Activated T-cell treated with anti-CD3 and anti-CD28 coated beads, Interleukin-2, amount 50 U/mL, for 4 hours (primary cell): ENCODE results near the gene MME. TPM values are rescaled to one million over a fixed set of nuclear protein-coding genes. Genes with fewer than 3 reads are reported as not detected.
"Not testable (repeated sequence)": the region's sequence is repeated elsewhere in the genome, so short reads cannot be mapped to it uniquely, and the experiment has no call there.

Experiments used
- ATAC-seq, 2 donors: fragments of 200-7000 bp; cut with Tn5 transposase; one replicate each; pipeline ENCODE4 v1.10.0; 2021
- DNase-seq: peaks from one replicate; pipeline ENCODE4 v3.0.0-alpha.2; 2020
- H3K27me3 Mint-ChIP-seq: one replicate; pipeline ENCODE4 v1.8.0; 2021; ENCODE audit warnings: low read depth, mixed read lengths
- H3K36me3 Mint-ChIP-seq: one replicate; pipeline ENCODE4 v1.8.0; 2022; ENCODE audit warnings: mixed read lengths; ENCODE audit not compliant: insufficient read depth
- H3K4me1 Mint-ChIP-seq: one replicate; pipeline ENCODE4 v1.8.0; 2021; ENCODE audit warnings: low read depth, mixed read lengths
- H3K4me3 Mint-ChIP-seq: one replicate; pipeline ENCODE4 v1.8.0; 2021; ENCODE audit warnings: mild to moderate bottlenecking, moderate library complexity, mixed read lengths
- H3K9me3 Mint-ChIP-seq: one replicate; pipeline ENCODE4 v1.8.0; 2021; ENCODE audit warnings: mixed read lengths
- total RNA-seq, 3 donors: library from RNA; stranded (reverse); gene quantifications; one replicate each; pipeline ENCODE4 v1.2.1, GENCODE V29; 2021

The MME gene
- total RNA-seq, 3 donors from 2014 or later: 0.11 TPM; not detected in 2

DNA sequence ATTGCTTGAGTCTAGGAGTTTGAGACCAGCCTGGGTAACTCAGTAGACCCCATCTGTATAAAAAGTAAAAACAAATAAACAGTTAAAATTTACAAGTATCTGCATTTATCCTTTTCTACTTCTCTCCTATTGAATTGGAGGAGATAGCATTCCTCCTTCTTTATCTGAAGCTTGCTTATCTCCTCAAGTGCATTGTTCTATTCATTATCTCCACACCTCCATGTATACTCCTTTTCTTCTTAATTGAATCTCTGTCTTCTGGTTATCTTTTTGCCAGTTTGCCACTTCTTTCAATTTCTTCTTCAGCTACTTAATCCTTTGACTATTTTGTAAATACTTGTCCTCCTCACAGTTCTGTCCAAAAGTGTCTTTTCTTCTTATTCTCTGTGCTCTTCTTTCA is 124.7 kb downstream of the MME start:
- Mint-ChIP-seq H3K27me3 (no peaks in the 10 kb centered on the region), H3K36me3 (no peaks in the 10 kb centered on the region), H3K9me3 (no peaks in the 10 kb centered on the region), H3K4me3 (no peak overlapping the region), H3K4me1 (no peaks in the 10 kb centered on the region)
- no peak for DNase-seq
- ATAC-seq: no peak

DNA sequence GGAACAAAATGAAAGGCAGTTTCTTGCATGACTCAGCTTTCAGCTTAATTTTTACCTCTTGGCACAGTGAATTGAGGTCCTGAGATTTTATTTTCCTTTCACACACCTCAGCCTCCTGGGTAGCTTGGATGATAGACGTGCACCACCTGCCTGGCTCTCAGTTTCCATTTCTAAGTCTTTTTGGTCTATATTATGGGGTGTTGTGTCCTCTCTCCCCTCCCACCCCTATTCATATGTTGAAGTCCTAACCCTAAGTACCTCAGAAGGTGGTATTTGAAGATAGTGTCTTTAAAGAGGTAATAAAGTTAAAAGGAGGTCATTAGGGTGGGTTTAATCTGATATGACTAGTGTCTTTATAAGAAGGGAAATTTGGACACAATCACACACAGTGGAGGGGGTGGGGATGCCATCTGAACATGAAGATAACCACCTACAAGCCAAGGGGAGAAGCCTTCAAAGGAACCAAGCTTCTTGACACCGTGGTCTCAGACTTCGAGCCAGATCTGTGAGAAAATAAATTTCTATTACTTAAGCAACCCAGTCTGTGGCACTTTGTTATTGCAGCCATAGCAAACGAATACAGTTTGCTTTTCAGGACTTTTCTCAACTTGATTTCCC is 128.2 kb downstream of the MME start:
- H3K36me3 Mint-ChIP-seq: no peaks in the 10 kb centered on the region
- no peaks in the 10 kb centered on the region for H3K9me3 Mint-ChIP-seq
- ATAC-seq (no peak), DNase-seq (no peak)
- no peaks in the 10 kb centered on the region for H3K27me3 Mint-ChIP-seq
- H3K4me1 Mint-ChIP-seq: no peaks in the 10 kb centered on the region
- H3K4me3 Mint-ChIP-seq: no peak overlapping the region

DNA sequence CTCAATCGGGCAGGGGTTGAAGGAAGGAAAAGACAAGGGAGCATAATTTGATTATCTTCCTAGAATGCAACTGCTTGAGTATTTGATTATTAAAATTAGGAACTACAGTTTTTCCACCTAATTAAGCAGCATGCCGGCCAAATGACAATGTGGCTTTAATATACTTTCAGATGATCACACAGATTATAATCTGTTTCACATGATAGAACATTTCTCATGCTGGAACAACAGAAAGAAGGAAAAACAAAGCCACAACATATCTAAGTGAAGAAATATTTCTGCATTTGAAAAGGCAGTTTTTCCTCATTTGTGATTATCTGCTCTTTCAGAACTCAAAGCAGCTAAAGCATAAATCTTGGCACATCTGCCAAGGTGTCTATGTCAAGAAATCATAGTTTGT is 130.6 kb downstream of the MME start:
- Mint-ChIP-seq H3K27me3 (no peaks in the 10 kb centered on the region), H3K4me3 (no peak overlapping the region), H3K4me1 (no peaks in the 10 kb centered on the region), H3K9me3 (no peaks in the 10 kb centered on the region), H3K36me3 (no peaks in the 10 kb centered on the region)
- DNase-seq (no peak), ATAC-seq (no peak)

DNA sequence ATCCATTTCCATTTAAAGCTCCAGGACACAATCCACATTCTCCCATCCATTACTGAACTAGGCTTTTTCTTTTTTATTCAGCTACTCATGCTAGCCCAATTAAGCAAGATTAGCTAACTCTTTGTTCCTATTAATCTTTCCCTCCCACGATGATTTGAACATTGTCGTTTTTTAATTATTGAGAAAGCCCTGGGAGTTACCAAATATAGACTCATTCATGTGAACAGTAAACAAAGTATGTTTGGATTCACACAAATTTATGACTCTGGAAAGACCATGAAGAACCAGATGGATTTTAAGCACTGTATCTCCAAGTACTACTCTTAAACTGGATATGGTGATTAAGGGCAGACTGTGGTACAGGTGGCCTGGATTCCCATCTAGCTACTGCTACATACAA is 131.1 kb downstream of the MME start:
- DNase-seq: no peak
- Mint-ChIP-seq H3K4me3 (no peak overlapping the region), H3K4me1 (no peaks in the 10 kb centered on the region), H3K9me3 (no peaks in the 10 kb centered on the region), H3K36me3 (no peaks in the 10 kb centered on the region), H3K27me3 (no peaks in the 10 kb centered on the region)
- ATAC-seq: no peak

DNA sequence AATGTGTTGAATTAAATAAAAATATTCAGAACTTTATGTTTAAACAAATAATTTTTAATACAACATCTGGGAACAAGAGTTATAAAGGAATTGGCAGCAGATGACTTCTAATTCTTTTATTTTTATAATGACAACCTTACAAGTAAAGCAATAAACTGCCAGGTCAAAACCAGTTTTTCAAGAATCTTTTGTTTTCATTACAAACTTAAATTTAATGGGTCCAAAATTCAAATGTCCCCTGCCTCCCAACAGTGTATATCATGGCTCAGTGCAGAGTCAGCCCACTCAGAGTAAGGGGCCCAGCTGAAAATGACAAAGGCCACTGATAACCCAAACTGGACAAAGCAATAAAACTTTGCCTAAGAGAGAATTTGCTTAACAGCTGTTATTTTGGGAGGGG is 131.8 kb downstream of the MME start:
- Mint-ChIP-seq H3K9me3 (no peaks in the 10 kb centered on the region), H3K4me3 (no peak overlapping the region), H3K36me3 (no peaks in the 10 kb centered on the region), H3K4me1 (no peaks in the 10 kb centered on the region), H3K27me3 (no peaks in the 10 kb centered on the region)
- DNase-seq: no peak
- ATAC-seq: no peak

DNA sequence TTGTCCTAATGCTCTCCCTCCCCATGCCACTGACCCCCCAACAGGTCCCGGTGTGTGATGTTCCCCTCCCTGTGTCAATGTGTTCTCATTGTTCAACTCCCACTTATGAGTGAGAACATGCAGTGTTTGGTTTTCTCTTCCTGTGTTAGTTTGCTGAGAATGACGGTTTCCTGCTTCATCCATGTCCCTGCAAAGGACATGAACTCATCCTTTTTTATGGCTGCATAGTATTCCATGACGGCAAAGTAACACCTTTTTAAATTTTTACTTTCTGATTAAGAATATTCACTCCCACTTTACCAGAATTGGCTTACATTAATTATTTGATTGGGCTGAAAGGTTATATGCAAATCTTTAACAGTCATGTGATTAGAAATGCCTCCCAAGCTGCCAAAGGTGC is 135.9 kb downstream of the MME start:
- H3K4me3 Mint-ChIP-seq, DNase-seq, H3K4me1 Mint-ChIP-seq, H3K27me3 Mint-ChIP-seq, ATAC-seq, H3K36me3 Mint-ChIP-seq: not testable (repeated sequence)
- peaks cover 13% of the 10 kb centered on the region for H3K9me3 Mint-ChIP-seq

DNA sequence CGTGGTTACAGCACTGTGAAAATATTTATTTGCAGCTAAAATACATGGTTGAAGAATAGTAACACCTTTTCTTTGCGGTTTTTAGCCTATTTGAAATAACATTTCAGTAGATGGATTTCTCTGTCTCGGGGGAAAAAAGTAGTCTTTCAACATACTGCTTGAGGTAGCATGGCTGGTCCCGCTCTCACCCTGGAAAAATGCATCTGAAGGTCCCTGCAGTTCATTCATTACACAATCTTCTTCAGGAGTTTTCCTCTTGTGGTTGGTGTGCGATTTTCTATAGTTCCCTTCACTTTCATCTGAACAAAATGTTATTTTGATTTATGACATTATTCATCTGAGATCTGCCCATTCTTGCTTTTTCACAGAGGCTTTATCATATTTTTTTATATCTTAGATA is 137.5 kb downstream of the MME start:
- ATAC-seq (no peak), DNase-seq (no peak)
- peaks cover 13% of the 10 kb centered on the region for H3K9me3 Mint-ChIP-seq
- H3K27me3 Mint-ChIP-seq: no peaks in the 10 kb centered on the region
- no peaks in the 10 kb centered on the region for H3K36me3 Mint-ChIP-seq
- H3K4me1 Mint-ChIP-seq: no peaks in the 10 kb centered on the region
- no peak overlapping the region for H3K4me3 Mint-ChIP-seq

DNA sequence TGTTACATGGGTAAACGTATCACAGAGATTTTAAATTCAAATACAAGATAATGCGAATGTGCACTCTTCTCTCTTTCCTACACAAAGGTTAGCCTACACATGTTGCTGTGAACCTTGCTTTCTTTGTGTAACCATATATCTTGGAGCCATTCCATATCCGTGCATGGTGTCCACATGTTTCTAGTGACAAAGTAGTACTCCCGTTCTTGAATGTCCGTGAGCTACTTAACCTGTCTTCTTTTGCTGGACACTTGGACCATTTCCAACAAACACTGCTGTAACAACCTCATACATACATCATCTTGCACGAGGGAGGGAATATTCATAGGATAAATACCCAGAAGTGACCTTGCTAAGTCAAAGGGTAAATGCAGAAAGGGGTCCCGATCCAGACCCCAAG is 138.3 kb downstream of the MME start:
- Mint-ChIP-seq H3K4me1 (no peaks in the 10 kb centered on the region), H3K27me3 (no peaks in the 10 kb centered on the region), H3K36me3 (no peaks in the 10 kb centered on the region), H3K9me3 (peaks cover 13% of the 10 kb centered on the region), H3K4me3 (no peak overlapping the region)
- DNase-seq: no peak
- no peak for ATAC-seq

DNA sequence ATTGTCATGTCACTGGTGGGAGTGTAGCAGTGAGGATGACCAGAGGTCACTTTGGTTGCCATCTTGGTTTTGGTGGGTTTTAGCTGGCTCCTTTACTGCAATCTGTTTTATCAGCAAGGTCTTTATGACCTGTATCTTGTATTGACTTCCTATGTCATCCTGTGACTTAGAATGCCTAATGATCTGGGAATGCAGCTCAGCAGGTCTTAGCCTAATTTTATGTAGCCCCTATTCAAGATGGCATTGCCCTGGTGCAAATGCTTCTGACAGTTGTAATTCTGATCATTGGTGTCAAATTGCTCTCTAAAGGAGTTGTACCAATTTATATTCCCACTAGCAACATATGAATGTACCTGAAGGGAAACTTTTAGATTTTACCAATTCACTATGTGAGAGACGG is 139.0 kb downstream of the MME start:
- Mint-ChIP-seq H3K9me3 (peaks cover 13% of the 10 kb centered on the region), H3K27me3 (no peaks in the 10 kb centered on the region), H3K36me3 (no peaks in the 10 kb centered on the region), H3K4me3 (no peak overlapping the region), H3K4me1 (no peaks in the 10 kb centered on the region)
- DNase-seq: no peak
- ATAC-seq: no peak

DNA sequence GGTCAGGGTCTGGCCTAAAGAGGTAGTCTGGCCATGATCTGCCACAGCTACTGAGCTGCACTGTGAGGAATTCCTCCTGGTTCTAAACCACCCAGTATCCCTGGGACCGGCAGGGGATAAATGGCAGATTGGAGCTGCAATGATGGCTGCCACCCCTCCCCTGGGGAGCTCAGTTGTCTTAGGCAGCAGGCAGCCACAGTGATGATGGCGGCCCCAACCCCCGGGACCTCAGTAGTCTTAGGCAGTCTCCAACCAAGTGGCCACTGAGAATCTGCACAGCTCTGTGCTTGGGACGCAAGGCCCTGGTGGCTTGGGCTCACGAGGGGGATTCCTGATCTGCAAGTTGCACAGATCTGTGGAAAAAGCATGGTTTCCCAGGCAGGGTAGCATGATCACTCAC is 145.3 kb downstream of the MME start:
- Mint-ChIP-seq H3K4me3 (no peak overlapping the region), H3K36me3 (no peaks in the 10 kb centered on the region), H3K4me1 (no peaks in the 10 kb centered on the region), H3K27me3 (no peaks in the 10 kb centered on the region), H3K9me3 (peaks cover 2% of the 10 kb centered on the region)
- DNase-seq (no peak), ATAC-seq (no peak)

DNA sequence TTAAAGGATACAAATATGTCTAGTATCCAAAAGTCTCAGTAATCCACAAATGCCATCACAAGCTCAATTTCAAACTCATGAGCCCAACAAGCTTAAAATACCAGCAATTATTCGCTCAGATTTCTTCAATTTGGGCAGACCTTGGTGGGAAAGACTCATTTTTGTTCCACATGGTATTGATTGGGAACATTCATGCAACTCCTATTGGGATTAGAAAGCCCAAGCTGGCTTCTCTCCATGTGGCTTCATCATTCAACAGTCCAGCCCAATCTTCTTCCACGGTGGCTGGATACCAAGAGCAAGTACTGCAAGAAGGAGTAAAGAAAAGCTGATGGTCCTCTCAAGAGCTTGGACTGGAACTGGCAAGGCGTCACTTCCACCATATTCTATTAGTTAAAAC is 147.0 kb downstream of the MME start:
- Mint-ChIP-seq H3K9me3 (no peaks in the 10 kb centered on the region), H3K4me3 (no peak overlapping the region), H3K36me3 (no peaks in the 10 kb centered on the region), H3K27me3 (peaks cover 3% of the 10 kb centered on the region), H3K4me1 (no peaks in the 10 kb centered on the region)
- DNase-seq (no peak), ATAC-seq (no peak)

DNA sequence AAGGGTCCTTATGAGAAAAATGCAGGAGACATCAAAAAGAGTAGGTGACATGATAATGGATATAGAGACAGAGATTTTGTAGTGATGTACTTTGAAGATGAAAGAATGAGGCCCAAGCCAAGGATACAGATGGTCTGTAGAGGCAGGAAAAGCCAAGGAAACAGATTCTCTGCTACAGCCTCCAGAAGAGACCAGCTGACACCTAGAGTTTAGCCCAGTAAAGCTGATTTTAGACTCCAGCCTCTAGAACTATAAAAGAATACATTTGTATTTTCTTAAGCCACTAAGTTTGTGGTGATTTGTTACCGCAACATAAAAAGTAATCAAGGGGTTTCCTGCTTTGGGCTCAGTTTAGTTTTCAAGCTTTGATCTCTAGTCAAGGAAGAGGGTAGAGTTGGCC is 148.6 kb downstream of the MME start:
- Mint-ChIP-seq H3K4me3 (no peak overlapping the region), H3K27me3 (peaks cover 3% of the 10 kb centered on the region), H3K36me3 (no peaks in the 10 kb centered on the region), H3K4me1 (no peaks in the 10 kb centered on the region), H3K9me3 (no peaks in the 10 kb centered on the region)
- no peak for ATAC-seq
- no peak for DNase-seq

DNA sequence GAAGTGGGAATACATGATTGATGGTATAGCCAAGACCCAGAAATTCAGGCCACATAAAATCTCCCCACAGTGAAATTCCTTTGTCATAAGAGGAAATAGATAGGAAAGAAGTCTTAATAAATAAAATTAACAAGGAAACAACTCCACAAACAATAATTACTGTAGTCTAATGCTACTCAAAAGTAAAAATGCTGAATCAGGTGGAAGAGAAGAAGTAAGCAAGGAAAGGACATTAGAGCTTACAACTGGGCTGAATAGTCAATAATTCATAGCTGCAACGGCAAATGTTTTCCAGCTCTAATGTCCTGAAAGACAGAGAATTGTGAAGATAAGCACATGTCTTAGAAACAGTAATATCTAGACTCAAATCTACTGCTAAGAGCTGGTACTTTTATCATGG is 149.0 kb downstream of the MME start:
- no peak for ATAC-seq
- peaks cover 3% of the 10 kb centered on the region for H3K27me3 Mint-ChIP-seq
- no peak for DNase-seq
- no peaks in the 10 kb centered on the region for H3K36me3 Mint-ChIP-seq
- no peak overlapping the region for H3K4me3 Mint-ChIP-seq
- no peaks in the 10 kb centered on the region for H3K9me3 Mint-ChIP-seq
- no peaks in the 10 kb centered on the region for H3K4me1 Mint-ChIP-seq

DNA sequence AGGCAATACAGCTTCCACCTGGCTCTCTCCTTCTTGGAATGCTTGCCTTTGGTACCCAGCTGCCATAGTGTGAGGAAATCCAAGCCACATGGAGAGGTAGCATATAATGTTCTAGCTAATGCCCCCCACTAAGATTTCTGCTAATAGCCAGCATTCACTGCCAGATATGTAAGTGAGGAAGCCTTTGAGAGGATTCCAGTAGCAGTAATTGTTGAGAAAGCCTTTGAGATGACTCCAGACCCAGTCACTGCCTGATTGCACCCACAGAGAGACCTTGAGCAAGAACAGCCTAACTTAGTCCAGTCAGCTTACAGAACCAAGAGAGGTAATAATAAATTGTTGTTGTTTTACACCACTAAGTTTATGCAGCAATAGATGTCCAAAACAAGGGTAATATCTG is 150.3 kb downstream of the MME start:
- ATAC-seq (no peak), DNase-seq (no peak)
- no peaks in the 10 kb centered on the region for H3K36me3 Mint-ChIP-seq
- peaks cover 3% of the 10 kb centered on the region for H3K27me3 Mint-ChIP-seq
- no peaks in the 10 kb centered on the region for H3K4me1 Mint-ChIP-seq
- no peak overlapping the region for H3K4me3 Mint-ChIP-seq
- H3K9me3 Mint-ChIP-seq: no peaks in the 10 kb centered on the region

DNA sequence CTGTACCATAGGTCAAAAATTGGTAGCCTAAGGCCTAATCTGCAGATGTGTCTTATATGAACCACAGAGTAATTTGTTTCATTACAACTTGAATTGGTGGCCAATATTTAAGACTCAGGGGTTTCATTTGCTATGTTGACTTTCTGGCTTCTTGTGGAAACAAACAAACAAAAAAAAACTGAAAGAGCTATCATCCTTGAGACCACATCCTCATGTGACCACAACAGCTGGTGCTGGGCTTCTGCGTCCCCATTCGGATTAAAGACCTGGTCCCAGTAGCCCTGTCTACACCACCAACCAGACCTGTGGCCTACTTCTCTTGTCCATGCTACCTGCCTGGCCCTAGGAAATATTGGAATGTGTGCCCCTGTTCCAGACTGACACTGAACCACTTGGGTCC is 151.7 kb downstream of the MME start:
- Mint-ChIP-seq H3K9me3 (no peaks in the 10 kb centered on the region), H3K36me3 (no peaks in the 10 kb centered on the region), H3K4me1 (no peaks in the 10 kb centered on the region), H3K27me3 (peaks cover 3% of the 10 kb centered on the region), H3K4me3 (no peak overlapping the region)
- DNase-seq: no peak
- no peak for ATAC-seq

DNA sequence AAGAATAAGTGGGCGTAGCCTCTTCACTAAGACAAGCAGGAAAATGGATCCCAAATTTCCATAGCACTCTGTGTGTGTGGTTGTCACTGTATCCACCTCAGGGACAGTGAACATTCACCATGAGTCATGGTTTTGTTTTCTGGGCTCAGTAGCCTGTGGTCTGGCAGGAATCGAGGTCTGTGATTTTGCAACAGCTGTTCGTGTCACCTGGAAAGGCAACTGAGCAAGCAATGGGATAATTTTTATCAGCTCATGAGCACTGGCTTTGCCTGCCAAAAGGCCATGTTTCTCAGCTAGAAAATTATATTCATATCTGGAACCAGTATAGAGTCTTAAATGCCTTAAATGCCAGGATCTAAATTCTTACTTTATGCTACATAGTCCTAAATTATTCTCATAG is 152.5 kb downstream of the MME start:
- no peaks in the 10 kb centered on the region for H3K4me1 Mint-ChIP-seq
- H3K4me3 Mint-ChIP-seq: no peak overlapping the region
- H3K9me3 Mint-ChIP-seq: no peaks in the 10 kb centered on the region
- no peaks in the 10 kb centered on the region for H3K36me3 Mint-ChIP-seq
- peaks cover 3% of the 10 kb centered on the region for H3K27me3 Mint-ChIP-seq
- DNase-seq (no peak), ATAC-seq (no peak)
